ENCODE results near the gene KRT6A. TPM values are rescaled to one million over a fixed set of nuclear protein-coding genes. Genes with fewer than 3 reads are reported as not detected.
A peak's percentile ranks its signal among the peaks of the same experiment; 100 is the strongest.

KRT6A gene
- total and polyA plus RNA-seq, 2 donors, result 14.4 to 671 TPM

DNA sequence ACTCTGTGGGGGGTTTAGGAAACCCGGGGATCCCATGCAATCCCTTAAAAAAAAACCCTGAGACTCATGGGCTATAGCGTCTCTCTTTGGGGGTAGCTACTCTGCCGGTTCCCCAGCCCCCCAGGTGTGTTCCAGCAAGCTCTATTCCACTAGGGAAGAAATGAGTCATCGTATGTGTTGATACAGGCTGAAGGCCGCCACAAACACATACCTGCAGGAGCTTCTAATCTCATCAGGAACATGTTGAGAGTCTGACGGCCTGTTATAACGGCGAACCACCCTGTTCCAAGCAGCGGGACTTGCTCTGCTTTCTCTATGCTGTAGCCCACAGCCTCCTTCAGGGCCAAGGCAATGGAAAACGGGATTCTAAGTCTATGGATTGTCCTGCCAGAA, 28.1 kb upstream of the KRT6A start:
- 84% methylated on average over 10 of the region's 10 CpGs for WGBS
- no peak overlapping the region for H3K4me3 ChIP-seq (ENCODE audit: low read length in 2 of 2)
- H3K4me1 ChIP-seq (ENCODE audit: control insufficient read depth in 2 of 2, insufficient read depth in 2 of 2, low read length in 2 of 2), result peaks cover 0 to 36% of the 10 kb centered on the region in 2 donors
- H3K27me3 ChIP-seq (ENCODE audit: control insufficient read depth in 2 of 2, insufficient read depth in 1 of 2, low read length in 1 of 2), result peaks cover 0 to 3% of the 10 kb centered on the region in 2 donors
- peak overlapping the region; percentile 84 to 87 for H3K27ac ChIP-seq (ENCODE audit: low read depth in 1 of 2, low read length in 1 of 2)
- DNase-seq (ENCODE audit: low read depth in 6 of 9, low spot score in 9 of 9), result peak in 1 of 9 donors; percentile 13
- peaks cover 0 to 3% of the 10 kb centered on the region in 2 donors for H3K36me3 ChIP-seq (ENCODE audit: control insufficient read depth in 2 of 2, insufficient read depth in 2 of 2, low read length in 1 of 2)
- no peaks in the 10 kb centered on the region for H3K9me3 ChIP-seq (ENCODE audit: control insufficient read depth in 2 of 2, insufficient read depth in 1 of 2, low read length in 1 of 2)

DNA sequence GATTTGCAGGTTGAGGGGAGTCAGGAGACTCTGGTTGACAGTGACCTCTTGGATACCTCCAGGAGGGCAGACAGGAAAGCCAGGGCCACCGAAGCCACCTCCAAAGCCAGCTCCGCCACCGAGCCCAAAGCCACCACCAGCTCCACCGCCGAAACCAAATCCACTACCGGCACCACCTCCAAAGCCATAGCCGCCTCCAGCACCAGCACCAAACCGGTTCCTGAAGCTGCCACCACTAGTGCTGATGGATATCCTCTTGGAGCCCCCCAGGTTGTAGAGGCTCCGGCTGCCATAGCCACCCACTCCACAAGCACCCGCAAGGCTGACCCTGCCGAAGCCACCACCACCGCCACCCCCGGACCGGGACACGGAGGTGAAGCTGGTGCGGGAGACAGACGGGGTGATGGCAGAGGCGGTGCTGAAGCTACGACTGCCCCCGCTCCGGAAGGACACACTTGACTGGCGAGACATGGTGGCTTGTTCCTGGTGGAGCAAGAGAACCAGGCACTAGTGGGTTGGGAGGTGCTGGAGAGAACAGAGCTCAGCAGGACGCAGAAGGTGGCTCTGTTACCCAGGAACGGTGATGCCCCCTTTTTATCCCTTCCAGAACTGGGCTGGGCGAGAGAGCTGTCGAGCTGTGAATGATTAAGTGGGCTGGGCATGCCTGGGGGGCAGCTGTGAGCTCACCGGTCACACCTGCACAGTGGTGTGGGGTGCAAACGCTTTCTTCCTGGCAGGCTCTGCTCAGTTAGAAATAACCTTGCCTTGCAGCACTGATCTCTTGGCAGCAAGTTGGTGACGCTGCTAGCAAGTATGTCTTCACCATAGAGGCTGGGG, 27.0 kb upstream of the KRT6A start, which contains the start of gene KRT5:
Gene KRT5 (minus strand): TSS at position 569 of the 837 bp plus-strand sequence. CDS start 98 bp downstream, at position 471.
- H3K36me3 ChIP-seq (ENCODE audit: control insufficient read depth in 2 of 2, insufficient read depth in 2 of 2, low read length in 1 of 2), result peaks cover 0 to 5% of the 10 kb centered on the region in 2 donors
- H3K27me3 ChIP-seq (ENCODE audit: control insufficient read depth in 2 of 2, insufficient read depth in 1 of 2, low read length in 1 of 2), result peaks cover 0 to 3% of the 10 kb centered on the region in 2 donors
- H3K4me3 ChIP-seq (ENCODE audit: low read length in 2 of 2), result peak within 1 kb of the TSS; percentile 23 to 34
- H3K9me3 ChIP-seq (ENCODE audit: control insufficient read depth in 2 of 2, insufficient read depth in 1 of 2, low read length in 1 of 2), result no peaks in the 10 kb centered on the region
- 88% methylated on average over 29 of the region's 29 CpGs for WGBS
- H3K4me1 ChIP-seq (ENCODE audit: control insufficient read depth in 2 of 2, insufficient read depth in 2 of 2, low read length in 2 of 2), result peaks cover 0 to 26% of the 10 kb centered on the region in 2 donors
- DNase-seq (ENCODE audit: low read depth in 6 of 9, low spot score in 9 of 9), result peak in 1 of 9 donors; percentile 30
- peak within 1 kb of the TSS; percentile 84 to 87 for H3K27ac ChIP-seq (ENCODE audit: low read depth in 1 of 2, low read length in 1 of 2)

DNA sequence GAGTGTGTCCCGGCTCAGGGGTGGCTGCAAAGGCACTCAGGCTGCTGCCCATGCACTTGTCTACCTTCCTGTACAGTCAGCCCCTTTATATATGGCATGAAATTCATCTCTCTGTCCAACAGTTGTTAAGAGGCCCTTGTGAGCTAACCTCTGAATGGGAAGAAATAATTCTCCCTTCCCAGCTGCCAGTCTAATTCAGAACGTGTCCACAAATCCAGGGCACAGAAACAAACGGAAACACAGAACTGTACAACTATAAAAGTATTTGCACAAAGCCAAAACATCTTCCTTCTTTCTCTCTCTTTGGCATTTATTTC, 26.3 kb upstream of the KRT6A start:
- peak overlapping the region; percentile 11 to 34 for H3K4me3 ChIP-seq (ENCODE audit: low read length in 2 of 2)
- peak overlapping the region in 1 of 2 donors; percentile 60 for H3K27ac ChIP-seq (ENCODE audit: low read depth in 1 of 2, low read length in 1 of 2)
- 87% methylated on average over 3 of the region's 3 CpGs for WGBS
- H3K27me3 ChIP-seq (ENCODE audit: control insufficient read depth in 2 of 2, insufficient read depth in 1 of 2, low read length in 1 of 2), result peaks cover 0 to under 1% of the 10 kb centered on the region in 2 donors
- peaks cover 0 to 5% of the 10 kb centered on the region in 2 donors for H3K36me3 ChIP-seq (ENCODE audit: control insufficient read depth in 2 of 2, insufficient read depth in 2 of 2, low read length in 1 of 2)
- DNase-seq (ENCODE audit: low read depth in 6 of 9, low spot score in 9 of 9), result no peak
- no peaks in the 10 kb centered on the region for H3K9me3 ChIP-seq (ENCODE audit: control insufficient read depth in 2 of 2, insufficient read depth in 1 of 2, low read length in 1 of 2)
- peaks cover 0 to 23% of the 10 kb centered on the region in 2 donors for H3K4me1 ChIP-seq (ENCODE audit: control insufficient read depth in 2 of 2, insufficient read depth in 2 of 2, low read length in 2 of 2)

DNA sequence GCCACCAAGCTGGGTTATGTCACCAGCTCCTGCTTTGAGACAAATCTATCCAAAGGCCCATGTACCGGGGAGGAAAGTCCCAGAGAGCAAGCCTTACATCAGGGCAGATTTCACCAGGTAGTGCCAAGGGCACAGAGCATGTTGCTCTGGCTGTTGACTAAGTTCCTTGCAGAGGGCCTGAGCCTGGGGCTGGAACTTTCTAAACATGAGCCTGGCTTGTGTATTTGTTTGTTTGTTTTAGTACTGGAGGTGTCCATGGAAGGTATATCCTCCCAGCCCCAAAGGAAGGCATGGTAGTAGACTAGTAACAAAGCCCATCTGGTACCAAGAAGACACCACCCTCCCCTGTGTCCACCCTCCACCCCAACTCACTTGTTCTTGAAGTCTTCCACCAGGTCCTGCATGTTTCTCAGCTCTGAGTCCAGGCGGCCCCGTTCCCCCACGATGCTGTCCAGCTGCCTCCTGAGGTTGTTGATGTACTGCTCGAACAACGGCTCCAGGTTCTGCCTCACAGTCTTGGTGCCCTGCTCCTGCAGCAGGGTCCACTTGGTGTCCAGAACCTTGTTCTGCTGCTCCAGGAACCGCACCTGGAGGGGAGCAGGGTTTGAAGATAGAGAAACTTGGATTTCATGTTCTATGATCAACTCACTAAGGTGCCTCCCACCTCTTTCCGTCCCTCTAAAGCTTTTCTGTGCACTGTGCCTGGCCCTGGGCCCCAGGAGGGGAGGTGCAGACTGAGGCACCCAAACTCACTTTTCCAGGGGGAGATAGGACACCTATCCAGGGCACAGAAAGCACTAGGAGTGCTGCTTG, 25.7 kb upstream of the KRT6A start:
- Histone ChIP-seq H3K9me3 (ENCODE audit: control insufficient read depth in 2 of 2, insufficient read depth in 1 of 2, low read length in 1 of 2) (no peaks in the 10 kb centered on the region), H3K27ac (ENCODE audit: low read depth in 1 of 2, low read length in 1 of 2) (peak overlapping the region in 1 of 2 donors; percentile 60), H3K36me3 (ENCODE audit: control insufficient read depth in 2 of 2, insufficient read depth in 2 of 2, low read length in 1 of 2) (peaks cover 0 to 5% of the 10 kb centered on the region in 2 donors), H3K4me1 (ENCODE audit: control insufficient read depth in 2 of 2, insufficient read depth in 2 of 2, low read length in 2 of 2) (peaks cover 0 to 19% of the 10 kb centered on the region in 2 donors), H3K4me3 (ENCODE audit: low read length in 2 of 2) (peak overlapping the region; percentile 20 to 34), H3K27me3 (ENCODE audit: control insufficient read depth in 2 of 2, insufficient read depth in 1 of 2, low read length in 1 of 2) (no peaks in the 10 kb centered on the region)
- 87% methylated on average over 8 of the region's 8 CpGs for WGBS
- no peak for DNase-seq (ENCODE audit: low read depth in 6 of 9, low spot score in 9 of 9)

DNA sequence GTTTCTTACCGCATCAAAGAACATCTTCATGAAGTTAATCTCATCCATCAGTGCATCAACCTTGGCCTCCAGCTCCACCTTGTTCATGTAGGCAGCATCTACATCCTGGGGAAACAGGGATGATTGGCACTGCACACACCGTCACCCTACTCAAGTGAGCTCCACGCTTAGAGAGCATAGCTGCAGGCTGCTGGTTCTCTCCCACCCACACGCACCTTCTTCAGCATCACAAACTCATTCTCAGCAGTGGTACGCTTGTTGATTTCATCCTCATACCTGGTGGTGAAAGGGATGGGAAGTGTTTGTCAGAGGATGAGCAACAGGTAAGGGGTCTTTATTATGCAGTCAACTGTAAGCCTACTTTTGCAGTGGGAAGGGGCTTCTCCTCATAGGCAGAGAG, 24.8 kb upstream of the KRT6A start:
- 91% methylated on average over 5 of the region's 5 CpGs for WGBS
- peaks cover 0 to 5% of the 10 kb centered on the region in 2 donors for H3K36me3 ChIP-seq (ENCODE audit: control insufficient read depth in 2 of 2, insufficient read depth in 2 of 2, low read length in 1 of 2)
- no peaks in the 10 kb centered on the region for H3K9me3 ChIP-seq (ENCODE audit: control insufficient read depth in 2 of 2, insufficient read depth in 1 of 2, low read length in 1 of 2)
- H3K27ac ChIP-seq (ENCODE audit: low read depth in 1 of 2, low read length in 1 of 2), result no peak overlapping the region
- H3K4me1 ChIP-seq (ENCODE audit: control insufficient read depth in 2 of 2, insufficient read depth in 2 of 2, low read length in 2 of 2), result peaks cover 0 to 16% of the 10 kb centered on the region in 2 donors
- H3K27me3 ChIP-seq (ENCODE audit: control insufficient read depth in 2 of 2, insufficient read depth in 1 of 2, low read length in 1 of 2), result no peaks in the 10 kb centered on the region
- H3K4me3 ChIP-seq (ENCODE audit: low read length in 2 of 2), result peak overlapping the region in 1 of 2 donors; percentile 34
- no peak for DNase-seq (ENCODE audit: low read depth in 6 of 9, low spot score in 9 of 9)

DNA sequence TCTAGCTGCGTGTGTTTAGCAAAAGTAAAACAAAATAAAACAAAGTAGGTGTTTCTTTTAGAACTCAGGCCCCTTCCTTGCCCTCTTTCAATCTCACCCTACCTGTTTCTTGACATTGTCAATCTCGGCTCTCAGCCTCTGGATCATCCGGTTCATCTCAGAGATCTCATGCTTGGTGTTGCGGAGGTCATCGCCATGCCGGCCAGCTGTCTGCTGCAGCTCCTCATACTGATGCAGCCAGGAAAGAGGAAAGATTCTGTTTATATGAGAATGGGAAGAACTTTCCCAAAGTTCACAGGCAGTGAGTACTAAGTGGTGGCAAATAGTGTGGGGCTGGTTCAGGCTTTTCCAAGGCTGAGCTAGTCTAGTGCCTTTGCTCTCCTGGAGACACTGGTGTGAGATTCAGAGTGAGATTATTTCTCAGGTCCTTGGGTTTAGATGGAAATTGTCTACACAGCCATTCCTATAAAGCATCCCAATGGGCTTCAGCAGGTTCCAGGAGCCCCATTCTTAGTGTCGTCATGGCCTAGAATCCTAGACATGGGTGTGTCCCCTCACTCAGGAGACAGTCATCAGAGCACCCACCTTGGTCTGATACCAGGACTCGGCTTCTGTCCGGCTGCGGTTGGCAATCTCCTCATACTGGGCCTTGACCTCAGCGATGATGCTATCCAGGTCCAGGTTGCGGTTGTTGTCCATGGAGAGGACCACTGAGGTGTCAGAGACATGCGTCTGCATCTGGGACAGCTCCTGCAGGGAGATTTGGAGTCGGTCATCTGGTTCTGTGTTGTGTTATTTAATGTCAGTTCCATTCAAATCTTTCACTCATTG, 24.2 kb upstream of the KRT6A start:
- no peaks in the 10 kb centered on the region for H3K9me3 ChIP-seq (ENCODE audit: control insufficient read depth in 2 of 2, insufficient read depth in 1 of 2, low read length in 1 of 2)
- peak overlapping the region in 1 of 2 donors; percentile 25 for H3K27ac ChIP-seq (ENCODE audit: low read depth in 1 of 2, low read length in 1 of 2)
- H3K4me3 ChIP-seq (ENCODE audit: low read length in 2 of 2), result peak overlapping the region in 1 of 2 donors; percentile 12
- H3K4me1 ChIP-seq (ENCODE audit: control insufficient read depth in 2 of 2, insufficient read depth in 2 of 2, low read length in 2 of 2), result peaks cover 0 to 11% of the 10 kb centered on the region in 2 donors
- no peaks in the 10 kb centered on the region for H3K27me3 ChIP-seq (ENCODE audit: control insufficient read depth in 2 of 2, insufficient read depth in 1 of 2, low read length in 1 of 2)
- DNase-seq (ENCODE audit: low read depth in 6 of 9, low spot score in 9 of 9), result no peak
- peaks cover 0 to 5% of the 10 kb centered on the region in 2 donors for H3K36me3 ChIP-seq (ENCODE audit: control insufficient read depth in 2 of 2, insufficient read depth in 2 of 2, low read length in 1 of 2)
- 94% methylated on average over 14 of the region's 14 CpGs for WGBS

DNA sequence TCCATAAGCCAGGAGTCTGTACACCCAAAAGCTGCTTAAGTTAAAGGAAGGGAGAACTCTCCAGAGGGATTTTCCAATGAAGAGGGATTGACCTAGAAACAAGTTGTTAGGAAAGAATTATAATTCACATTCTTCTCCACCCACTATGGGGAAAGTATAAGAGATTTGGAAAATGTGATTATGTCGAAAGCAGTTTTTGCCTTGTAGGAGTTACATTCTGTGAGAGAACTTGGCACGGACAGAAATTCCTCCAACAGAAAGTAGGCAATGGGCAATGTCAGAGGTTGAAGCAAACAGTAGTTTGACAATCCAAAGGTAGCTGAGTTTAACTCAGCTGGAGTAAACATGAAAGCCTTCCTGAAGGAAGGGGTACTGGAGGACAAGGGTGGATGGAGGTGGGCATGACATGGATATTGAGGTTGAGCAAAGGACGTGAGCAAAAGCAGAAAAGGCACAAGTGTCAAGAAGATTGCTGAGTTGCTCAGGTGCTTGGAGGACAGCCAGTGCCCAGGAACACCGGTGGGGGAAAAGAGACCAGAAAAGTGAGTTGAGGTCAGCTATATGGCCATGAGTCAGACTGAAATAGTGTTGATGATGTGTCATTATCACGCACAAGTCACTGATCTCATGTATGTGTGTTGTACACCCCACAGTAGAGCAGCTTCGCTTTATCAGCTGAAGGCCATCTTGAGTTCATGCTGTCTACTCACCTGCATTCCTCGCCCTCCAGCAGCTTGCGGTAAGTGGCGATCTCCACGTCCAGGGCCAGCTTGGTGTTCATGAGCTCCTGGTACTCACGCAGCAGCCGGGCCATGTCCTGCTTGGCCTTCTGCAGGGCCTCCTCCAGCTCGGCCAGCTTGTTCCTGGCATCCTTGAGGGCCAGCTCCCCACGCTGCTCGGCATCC, 23.1 kb upstream of the KRT6A start:
- no peak overlapping the region for H3K4me3 ChIP-seq (ENCODE audit: low read length in 2 of 2)
- peaks cover 0 to 4% of the 10 kb centered on the region in 2 donors for H3K4me1 ChIP-seq (ENCODE audit: control insufficient read depth in 2 of 2, insufficient read depth in 2 of 2, low read length in 2 of 2)
- H3K27ac ChIP-seq (ENCODE audit: low read depth in 1 of 2, low read length in 1 of 2), result peak overlapping the region in 1 of 2 donors; percentile 25
- H3K27me3 ChIP-seq (ENCODE audit: control insufficient read depth in 2 of 2, insufficient read depth in 1 of 2, low read length in 1 of 2), result no peaks in the 10 kb centered on the region
- WGBS, result 92% methylated on average over 15 of the region's 15 CpGs
- H3K9me3 ChIP-seq (ENCODE audit: control insufficient read depth in 2 of 2, insufficient read depth in 1 of 2, low read length in 1 of 2), result no peaks in the 10 kb centered on the region
- DNase-seq (ENCODE audit: low read depth in 6 of 9, low spot score in 9 of 9), result no peak
- H3K36me3 ChIP-seq (ENCODE audit: control insufficient read depth in 2 of 2, insufficient read depth in 2 of 2, low read length in 1 of 2), result peaks cover 0 to 5% of the 10 kb centered on the region in 2 donors

DNA sequence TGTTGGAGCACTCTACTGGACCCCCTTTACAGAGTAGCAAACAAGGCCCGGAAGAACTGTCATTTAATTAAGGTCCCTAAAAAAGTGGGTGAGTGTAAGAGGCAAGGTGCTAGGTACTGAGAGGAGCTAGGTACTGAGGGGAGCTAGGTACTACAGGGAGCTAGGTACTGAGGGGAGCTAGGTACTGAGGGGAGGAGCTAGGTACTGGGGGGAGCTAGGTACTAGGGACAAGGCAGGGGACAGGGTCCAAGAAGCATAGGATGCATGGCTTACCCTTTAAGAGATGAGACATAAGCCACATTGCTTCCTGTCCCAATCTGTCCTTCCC, 22.2 kb upstream of the KRT6A start:
- DNase-seq (ENCODE audit: low read depth in 6 of 9, low spot score in 9 of 9), result no peak
- no peak overlapping the region for H3K27ac ChIP-seq (ENCODE audit: low read depth in 1 of 2, low read length in 1 of 2)
- H3K4me1 ChIP-seq (ENCODE audit: control insufficient read depth in 2 of 2, insufficient read depth in 2 of 2, low read length in 2 of 2), result no peaks in the 10 kb centered on the region
- WGBS, result 94% methylated on average over 1 of the region's 1 CpG
- peaks cover 0 to 5% of the 10 kb centered on the region in 2 donors for H3K36me3 ChIP-seq (ENCODE audit: control insufficient read depth in 2 of 2, insufficient read depth in 2 of 2, low read length in 1 of 2)
- no peak overlapping the region for H3K4me3 ChIP-seq (ENCODE audit: low read length in 2 of 2)
- H3K27me3 ChIP-seq (ENCODE audit: control insufficient read depth in 2 of 2, insufficient read depth in 1 of 2, low read length in 1 of 2), result no peaks in the 10 kb centered on the region
- H3K9me3 ChIP-seq (ENCODE audit: control insufficient read depth in 2 of 2, insufficient read depth in 1 of 2, low read length in 1 of 2), result no peaks in the 10 kb centered on the region
